NCI-H2107 treated with DMSO at 0.1 percent for 48 hours (cell line): ENCODE results near the gene PLSCR3.

Source experiments
- DNase-seq: peaks from one replicate; lab custom pipeline; 2025; ENCODE audit not compliant: unreplicated experiment; lab: John Stamatoyannopoulos, UW

PLSCR3 gene

DNA sequence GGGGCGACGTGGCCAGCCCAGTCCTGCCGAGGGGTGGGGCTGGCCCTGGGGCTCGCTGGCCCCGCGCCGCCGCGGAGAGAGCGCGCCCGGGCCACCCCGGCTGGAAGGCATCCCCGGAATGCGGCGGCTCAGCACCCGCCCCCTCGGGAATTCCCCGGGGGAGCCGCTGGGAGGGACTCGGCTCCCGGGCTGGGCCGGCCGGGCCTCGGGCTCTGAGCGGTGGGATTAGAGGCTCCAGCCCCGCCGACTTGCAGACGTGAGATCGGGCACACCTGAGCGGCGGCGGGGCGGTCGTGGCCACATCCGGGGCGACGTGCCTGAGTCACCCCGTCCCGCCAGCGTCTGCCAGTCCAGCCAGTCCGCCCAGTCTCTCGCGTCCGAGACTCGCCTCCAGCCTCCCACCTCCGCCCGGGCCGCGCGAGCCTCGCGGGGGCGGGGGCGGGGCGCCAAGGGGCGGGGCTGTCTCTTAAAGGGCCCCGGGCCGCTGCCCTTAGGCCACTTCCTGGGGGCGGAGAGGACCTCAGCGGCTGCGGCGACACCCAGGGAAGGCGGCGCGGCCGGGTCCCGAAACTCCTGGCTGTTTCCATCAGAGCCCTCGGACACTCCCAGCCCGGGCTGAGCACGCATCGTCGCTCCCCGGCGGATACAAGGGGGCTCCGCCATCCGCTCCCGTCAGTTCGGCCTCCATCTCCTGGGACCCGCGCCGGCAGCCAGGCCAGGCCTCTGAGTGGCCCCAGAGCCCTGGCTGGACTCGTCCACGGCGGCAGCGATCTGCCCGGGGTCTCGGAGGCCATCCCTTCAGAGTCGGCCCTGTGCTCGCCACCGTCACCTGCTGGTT lies 42.4 kb downstream of the PLSCR3 start, which contains the start of gene KCTD11:
TSS of gene KCTD11 (plus strand) at position 498 of the 838 bp plus-strand sequence.
- no peak for DNase-seq

DNA sequence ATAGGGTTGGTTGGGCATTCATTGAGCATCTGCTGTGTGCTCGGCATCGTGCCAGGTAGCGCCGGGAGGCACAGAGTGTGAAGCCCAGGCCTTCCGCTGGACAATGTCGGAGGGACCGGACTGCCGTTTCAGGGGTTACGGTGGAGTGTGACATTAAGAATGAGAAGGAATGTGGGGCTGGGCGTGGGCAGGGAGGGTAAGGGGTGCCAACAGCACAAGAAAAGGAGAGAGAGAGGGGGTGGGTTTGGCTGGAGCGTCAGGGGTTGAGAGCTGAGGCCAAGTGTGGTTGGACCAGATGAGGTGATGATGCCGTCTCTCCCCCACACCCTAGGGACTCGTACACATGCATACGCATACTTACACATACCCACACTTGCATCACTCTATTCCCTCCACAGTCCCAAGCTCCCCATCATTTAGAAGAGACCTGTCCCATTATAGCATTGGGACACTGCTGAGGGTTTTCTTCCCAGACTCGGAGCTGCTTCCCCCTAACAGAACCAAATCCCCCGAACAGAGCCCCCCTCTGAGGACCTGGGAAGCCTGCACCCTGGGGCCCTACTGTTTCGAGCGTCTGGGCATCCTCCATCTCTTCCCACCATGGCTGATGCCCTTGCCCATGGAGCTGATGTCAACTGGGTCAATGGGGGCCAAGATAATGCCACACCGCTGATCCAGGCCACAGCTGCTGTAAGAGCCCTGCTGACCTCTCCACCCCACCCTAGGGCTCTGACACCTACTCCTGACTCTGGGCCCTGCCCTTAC lies 45.7 kb downstream of the PLSCR3 start:
- no peak for DNase-seq

DNA sequence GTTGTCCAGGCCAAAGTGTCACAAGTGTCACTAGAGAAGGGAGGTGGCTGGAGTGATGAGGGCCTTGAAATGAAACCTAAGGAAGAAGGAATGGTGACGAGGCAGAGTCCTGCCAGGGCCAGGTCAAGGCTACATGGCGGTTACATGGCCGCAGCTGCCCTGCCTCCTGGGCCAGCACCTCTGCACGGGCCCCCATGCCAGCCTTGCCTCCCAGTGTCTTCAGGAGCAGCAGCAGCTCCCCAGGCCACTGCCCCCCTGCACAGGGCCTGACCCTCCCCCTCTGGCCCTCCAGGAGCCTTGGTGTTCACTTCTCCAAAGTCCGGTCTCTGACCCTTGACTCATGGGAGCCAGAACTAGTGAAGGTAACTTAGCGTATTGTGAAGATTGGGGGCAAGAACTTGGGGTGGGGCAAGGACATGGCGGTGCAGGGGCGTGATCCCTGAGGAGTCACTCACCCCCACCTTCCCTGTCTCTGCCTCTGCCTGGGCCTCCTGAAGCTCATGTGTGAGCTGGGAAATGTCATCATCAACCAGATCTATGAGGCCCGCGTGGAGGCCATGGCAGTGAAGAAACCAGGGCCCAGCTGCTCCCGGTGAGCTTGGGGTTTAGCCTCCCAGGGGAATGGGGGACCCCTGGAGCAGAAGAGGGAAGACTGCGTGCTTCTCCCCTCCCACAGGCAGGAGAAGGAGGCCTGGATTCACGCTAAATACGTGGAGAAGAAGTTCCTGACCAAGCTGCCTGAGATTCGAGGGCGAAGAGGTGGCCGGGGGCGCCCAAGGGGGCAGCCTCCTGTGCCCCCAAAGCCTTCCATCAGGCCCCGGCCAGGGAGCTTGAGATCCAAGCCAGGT lies 46.5 kb downstream of the PLSCR3 start:
- DNase-seq: no peak

DNA sequence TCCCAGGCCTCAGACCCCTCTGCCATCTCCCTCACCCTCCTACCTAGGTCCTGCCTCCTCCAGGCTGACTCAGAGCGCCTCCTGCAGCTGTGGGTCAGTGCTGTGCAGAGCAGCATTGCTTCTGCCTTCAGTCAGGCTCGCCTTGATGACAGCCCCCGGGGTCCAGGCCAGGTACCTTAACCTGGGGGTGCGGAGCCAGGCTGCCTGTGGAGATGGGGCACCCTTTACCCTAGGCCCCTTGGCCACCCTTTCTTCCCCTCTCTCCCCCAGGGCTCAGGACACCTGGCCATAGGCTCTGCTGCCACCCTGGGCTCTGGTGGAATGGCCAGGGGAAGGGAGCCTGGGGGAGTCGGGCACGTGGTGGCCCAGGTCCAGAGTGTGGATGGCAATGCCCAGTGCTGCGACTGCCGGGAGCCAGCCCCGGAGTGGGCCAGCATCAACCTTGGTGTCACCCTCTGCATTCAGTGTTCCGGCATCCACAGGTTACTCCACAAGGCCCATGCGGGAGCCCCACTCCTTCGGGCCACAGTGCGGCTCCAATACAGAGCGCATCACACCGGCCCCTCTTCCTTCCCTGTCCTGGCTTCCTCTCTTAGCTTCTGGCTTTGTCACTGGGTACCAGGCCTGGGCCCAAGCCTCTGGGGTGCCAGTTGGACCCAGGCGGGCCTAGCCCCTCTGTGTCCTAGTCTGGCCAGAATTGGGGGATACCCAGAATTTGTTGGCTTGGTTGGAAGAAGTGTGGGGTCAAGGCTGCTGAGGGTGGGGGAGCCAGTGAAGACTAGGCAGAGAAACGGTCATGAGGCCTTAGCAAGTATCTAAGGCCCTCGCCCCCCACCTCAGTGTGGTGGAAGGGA lies 47.3 kb downstream of the PLSCR3 start:
- DNase-seq: no peak

DNA sequence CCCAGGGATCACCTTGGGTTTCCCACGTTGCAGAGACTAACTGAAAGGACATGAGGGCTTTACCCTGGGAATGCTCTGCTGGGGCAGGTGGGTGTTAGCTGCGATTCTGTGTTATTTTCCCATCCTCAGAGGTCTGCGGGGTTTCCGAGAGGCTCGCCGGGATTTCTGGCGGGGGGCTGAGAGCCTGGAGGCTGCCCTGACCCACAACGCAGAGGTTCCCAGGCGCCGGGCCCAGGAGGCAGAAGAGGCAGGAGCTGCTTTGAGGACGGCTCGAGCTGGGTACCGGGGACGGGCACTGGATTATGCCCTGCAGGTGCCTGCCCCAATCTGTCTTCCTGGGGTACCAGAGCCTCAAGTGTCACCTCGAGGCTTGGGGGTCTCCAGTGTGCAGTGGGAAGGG lies 51.1 kb downstream of the PLSCR3 start:
- no peak for DNase-seq

DNA sequence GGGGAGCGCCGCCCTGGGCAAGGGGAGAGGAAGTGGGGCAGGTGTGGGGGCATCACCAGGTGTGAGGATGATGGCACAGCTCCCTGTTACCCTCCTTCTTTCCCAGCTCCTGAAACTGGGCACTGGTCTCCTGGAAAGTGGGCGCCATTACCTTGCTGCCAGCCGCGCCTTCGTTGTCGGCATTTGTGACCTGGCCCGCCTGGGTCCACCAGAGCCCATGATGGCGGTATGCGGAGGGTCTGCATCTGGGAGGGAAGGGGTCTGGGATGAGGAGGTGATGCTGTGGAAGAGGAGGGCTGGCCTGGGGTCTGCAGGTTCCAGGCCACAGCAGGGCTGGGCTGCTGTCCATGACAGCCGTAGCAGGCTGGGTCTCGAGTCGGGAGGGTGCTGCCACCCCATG lies 52.5 kb downstream of the PLSCR3 start:
- DNase-seq: no peak

DNA sequence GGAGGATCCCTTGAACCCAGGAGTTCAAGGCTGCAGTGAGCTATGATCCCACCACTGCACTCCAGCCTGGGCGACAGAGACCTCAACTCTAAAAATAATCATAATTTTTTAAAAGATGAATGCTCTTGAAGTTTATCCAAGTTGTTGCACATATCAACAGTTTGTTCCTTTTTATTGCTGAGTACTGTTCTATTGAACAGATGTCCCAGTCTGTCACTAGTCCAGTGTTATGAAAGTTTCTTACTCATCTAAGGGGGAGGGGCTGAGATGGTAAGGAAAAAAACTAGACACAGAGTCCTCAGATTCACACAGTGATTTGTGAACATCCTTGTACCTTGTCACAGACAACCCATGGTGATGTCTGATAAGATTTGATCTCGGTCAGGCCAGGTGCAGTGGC lies 54.1 kb downstream of the PLSCR3 start:
- no peak for DNase-seq
